Globus pallidus (tissue), 1 donor: ENCODE results near the gene CCDC88B.

Experiments used
- DNase-seq: peaks from one replicate; pipeline ENCODE4 v3.0.0-alpha.2; 2015; ENCODE audit warnings: low spot score

CCDC88B gene

DNA sequence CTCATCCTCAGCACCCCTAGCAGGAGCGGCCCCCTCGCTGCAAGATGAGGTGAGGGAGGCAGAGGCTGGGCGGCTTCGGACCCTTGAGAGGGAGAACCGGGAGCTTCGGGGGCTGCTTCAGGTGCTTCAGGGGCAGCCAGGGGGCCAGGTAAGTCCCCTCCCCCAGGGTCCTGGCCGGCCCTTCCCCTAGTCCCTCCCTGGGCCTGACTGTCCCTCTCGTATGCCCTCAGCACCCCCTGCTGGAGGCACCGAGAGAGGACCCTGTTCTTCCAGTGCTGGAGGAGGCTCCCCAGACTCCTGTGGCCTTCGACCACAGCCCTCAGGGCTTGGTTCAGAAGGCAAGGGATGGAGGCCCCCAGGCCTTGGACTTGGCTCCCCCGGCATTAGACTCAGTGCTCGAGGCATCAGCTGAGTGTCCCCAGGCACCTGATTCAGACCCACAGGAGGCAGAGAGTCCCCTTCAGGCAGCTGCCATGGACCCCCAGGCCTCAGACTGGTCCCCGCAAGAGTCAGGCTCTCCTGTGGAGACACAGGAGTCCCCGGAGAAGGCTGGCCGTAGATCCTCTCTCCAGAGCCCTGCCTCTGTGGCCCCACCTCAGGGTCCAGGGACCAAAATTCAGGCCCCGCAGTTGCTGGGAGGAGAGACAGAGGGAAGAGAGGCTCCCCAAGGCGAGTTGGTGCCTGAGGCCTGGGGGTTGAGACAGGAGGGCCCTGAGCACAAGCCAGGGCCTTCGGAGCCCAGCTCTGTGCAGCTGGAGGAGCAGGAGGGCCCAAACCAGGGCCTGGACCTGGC, 4.0 kb downstream of the CCDC88B start:
- no peak for DNase-seq

DNA sequence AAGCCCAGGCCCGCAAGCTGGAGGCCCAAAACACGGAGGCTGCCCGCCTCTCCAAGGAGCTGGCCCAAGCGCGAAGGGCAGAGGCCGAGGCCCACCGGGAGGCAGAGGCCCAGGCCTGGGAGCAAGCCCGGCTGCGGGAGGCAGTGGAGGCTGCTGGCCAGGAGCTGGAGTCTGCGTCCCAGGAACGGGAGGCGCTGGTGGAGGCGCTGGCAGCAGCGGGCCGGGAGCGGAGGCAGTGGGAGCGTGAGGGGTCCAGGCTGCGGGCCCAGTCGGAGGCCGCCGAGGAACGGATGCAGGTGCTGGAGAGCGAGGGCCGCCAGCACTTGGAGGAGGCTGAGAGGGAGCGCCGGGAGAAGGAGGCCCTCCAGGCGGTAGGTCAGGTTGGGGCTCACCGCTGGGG, 4.8 kb downstream of the CCDC88B start:
- DNase-seq, result no peak

DNA sequence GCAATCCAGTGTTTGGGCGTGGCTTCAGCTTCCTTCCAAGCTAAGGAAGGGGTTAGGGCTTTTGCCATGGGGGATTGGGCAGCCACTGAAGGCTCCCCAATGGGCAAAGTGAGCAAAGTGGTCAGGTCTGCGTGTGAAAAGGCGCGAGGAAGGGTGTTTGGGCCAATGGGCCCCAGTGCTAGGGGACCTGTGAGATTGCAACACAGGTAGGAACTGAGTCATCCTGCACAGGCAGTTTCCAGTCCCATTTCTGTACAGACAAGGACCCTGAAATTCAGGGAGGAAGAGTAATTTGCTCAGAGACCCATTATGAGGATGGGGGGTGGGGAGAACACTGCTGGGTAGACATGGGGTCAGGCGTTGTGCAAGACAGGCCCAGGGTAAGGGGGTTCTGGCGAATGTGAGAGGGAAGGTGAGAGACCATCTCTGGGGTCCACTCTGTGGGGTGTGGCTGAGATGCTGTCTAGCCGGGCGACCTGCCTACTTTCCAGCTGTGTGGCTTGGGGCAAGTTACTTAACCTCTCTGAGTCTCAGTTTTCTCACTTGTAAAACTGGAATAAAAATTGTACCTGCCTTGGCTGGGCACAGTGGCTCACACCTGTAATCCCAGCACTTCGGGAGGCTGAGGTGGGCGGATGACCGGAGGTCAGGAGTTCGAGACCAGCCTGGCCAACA, 7.3 kb downstream of the CCDC88B start:
- no peak for DNase-seq

DNA sequence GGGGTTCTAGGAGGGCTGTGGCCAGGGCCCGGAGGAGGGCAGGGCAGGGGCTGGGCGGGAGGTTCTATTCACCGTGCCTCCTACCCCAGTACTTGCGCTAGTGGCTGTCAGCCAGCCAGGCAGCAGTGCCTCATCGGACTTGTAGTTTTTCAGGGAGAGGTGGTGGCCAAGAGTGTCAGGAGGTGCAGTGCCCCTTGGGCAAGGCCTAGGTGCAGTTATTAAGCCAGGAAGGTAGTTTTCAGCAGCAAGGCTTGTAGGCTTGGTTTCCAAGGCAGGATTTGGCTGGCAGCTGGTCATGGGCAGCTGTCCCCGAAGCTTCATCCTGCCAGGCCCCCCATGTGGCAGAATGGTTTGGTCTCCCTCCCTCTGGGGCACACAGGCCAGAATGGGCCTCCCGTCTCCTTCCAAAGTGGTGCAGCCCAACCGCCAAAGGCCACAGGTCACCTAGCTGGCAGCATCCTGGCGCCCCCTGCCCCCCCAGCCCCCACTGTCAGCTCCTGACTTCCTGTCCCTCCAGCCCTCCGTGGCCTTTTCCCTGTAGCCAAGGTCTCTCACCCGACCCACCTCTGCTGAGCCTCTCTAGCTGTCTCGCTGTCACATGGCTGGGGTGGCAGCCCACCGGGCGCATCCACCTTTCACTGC, 8.5 kb downstream of the CCDC88B start:
- no peak for DNase-seq

DNA sequence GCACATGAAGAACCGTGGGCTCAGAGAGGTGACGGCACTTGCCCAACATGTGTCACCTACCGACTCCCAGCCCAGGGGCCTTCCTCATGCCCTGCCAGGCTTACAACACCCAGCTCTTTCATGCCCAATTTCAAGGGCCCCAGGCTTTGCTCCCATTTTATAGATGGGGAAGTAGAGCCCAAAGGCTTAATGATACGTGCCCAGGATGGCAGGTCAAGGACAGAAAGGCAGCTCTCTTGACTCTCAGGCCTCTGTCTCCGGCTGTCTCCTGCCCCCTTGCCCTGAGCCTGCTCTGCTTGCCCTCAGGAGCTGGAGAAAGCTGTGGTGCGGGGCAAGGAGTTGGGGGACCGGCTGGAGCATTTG, 9.0 kb downstream of the CCDC88B start:
- no peak for DNase-seq

DNA sequence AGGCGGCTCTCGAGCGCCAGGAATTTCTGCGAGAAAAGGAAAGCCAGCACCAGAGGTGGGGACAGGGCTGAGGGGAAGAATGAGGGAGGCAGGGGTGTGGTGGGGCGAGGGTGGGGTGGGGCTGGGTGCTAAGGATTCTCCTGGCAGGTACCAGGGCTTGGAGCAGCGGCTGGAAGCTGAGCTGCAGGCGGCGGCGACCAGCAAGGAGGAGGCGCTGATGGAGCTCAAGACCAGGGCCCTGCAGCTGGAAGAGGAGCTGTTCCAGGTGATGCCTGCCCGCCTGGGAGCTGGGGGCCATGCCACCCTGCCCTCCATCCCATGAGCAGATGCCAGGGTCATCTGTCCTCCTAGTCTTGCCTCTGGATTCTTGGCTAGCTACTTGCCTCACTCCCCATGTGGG, 9.4 kb downstream of the CCDC88B start:
- DNase-seq, result no peak

DNA sequence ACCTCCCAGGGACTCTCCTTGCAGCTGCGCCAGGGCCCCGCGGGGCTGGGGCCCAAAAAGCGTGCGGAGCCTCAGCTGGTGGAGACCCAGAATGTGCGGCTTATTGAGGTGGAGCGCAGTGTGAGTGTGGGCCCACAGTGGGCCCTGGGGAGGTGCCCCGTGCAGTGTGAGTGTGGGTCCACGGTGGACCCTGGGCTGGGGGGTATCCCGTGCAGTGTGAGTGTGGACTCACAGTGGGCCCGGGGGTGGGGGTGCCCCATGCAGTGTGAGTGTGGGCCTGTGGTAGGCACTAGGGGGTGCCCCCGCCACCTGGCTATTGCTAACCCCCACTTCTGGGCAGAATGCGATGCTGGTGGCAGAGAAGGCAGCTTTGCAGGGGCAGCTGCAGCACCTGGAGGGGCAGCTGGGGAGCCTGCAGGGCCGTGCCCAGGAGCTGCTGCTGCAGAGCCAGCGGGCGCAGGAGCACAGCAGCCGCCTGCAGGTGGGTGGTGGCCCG, 11.2 kb downstream of the CCDC88B start:
- DNase-seq, result no peak

DNA sequence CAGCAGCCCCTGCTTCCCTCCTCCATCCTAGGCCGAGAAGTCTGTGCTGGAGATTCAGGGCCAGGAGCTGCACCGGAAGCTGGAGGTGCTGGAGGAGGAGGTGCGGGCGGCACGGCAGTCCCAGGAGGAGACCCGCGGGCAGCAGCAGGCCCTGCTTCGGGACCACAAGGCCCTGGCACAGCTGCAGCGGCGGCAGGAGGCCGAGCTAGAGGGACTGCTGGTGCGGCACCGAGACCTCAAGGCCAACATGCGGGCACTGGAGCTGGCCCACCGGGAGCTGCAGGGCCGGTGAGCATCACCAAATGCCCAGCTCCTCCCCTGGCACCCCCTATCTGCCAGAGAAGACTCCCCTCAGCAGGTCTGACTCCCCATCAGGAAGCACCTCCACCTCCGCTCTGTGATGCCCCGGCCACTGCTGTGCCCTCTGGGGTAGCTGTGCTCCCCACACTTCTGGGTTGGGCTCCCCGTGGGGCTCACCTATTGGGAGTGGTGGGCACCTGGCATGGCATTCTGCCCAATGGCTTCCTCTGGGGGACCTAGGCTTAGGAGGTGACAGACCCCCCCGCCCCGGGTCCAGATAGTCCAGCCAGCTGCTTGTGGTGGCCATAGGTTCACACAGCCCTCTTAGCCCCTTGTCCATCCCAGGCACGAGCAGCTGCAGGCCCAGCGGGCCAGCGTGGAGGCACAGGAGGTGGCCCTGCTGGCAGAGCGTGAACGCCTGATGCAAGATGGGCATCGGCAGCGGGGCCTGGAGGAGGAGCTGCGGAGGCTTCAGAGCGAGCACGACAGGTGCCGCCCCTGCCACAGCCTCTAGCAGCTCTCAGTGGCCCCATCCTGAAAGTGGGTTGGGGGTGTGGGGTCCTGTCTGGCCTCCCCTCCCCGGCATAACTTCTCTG, 12.3 kb downstream of the CCDC88B start:
- DNase-seq, result no peak

DNA sequence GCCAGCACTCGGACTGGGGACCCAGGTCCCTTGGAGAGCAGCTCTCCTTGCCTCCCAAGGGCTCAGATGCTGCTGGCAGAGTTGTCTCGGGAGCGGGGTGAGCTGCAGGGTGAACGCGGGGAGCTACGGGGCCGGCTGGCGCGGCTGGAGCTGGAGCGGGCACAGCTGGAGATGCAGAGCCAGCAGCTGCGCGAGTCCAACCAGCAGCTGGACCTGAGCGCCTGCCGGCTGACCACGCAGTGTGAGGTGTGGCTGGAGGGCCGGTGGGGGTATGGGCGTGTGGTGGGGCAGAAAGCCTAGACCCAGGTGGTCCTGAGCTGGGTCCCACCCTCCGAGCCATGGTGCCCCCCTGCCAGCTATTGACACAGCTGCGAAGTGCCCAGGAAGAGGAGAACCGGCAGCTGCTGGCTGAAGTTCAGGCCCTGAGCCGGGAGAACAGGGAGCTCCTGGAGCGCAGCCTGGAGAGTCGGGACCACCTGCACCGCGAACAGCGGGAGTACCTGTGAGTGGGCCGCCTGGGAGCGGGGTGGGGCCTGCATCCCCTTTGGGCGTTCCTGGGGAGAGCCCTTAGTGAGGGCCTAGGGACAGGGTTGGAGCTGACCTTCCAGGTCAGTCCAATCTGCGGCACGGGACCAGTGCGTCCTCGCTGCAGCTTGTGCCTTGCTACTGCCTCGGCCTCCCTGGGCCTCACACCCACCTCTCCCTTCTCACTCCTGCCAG, 13.2 kb downstream of the CCDC88B start:
- no peak for DNase-seq

DNA sequence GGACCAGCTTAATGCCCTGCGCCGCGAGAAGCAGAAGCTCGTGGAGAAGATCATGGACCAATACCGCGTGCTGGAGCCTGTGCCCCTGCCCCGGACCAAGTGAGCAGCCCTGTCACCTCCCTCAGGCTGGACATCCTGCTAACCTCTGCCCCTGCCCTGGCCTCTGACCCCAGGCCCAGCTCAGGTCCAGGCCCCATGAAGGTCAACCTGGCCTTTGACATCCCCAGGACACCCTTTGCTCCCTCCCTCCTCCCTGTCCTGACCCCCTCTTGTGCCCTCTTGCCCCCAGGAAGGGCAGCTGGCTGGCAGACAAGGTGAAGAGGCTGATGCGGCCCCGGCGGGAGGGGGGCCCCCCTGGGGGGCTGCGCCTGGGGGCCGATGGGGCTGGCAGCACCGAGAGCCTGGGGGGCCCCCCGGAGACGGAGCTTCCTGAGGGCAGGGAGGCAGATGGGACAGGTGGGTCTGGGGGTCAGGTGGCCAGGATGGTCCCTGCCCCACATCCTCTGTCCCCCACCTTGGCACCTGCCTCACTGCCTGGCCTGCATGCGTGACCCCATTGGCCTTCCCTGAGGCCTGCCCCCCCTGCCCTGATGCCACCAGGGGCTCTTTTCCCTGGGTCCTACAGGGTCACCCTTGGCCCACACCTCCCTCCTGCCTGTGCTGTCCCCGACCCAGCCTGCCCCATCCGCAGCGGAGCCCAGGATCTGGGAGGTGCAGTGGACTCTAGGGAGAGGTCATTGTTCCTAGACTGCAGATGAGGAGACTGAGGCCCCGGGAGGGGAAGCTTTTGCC, 13.9 kb downstream of the CCDC88B start:
- DNase-seq, result no peak

DNA sequence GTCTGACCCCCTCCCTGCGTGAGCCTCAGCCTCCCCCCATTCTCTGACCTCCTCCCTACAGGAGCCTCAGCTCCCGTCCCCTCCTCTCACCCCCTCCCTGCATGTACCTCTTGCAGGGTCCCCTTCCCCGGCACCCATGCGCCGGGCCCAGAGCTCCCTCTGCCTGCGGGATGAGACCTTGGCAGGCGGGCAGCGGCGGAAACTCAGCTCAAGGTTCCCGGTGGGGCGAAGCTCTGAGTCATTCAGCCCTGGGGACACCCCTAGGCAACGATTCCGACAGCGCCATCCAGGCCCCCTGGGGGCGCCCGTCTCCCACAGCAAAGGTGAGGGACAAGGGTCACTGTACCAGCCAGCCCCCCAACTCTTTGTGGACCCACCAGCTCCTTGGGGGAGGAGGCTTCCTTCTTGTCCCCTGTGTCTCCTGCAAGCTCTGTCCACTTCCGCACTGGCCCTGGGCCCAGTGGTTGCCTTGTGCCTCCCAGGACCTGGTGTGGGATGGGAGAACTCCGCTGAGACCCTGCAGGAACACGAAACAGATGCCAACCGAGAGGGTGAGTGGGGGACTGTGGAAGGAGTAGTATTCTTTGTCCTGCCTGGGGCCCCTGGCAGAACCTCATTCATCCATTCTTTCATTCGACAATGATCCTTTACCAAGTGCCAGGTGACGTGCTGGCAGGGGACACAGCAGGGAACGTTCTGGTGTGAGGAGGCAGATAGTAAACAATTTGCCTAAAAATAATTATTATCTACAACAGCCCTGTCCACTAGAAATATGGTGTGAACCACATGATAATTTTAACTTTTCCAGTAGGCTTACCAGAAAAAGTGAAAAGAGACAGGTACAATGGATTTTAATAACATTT, 15.3 kb downstream of the CCDC88B start:
- peak; percentile 68 for DNase-seq

DNA sequence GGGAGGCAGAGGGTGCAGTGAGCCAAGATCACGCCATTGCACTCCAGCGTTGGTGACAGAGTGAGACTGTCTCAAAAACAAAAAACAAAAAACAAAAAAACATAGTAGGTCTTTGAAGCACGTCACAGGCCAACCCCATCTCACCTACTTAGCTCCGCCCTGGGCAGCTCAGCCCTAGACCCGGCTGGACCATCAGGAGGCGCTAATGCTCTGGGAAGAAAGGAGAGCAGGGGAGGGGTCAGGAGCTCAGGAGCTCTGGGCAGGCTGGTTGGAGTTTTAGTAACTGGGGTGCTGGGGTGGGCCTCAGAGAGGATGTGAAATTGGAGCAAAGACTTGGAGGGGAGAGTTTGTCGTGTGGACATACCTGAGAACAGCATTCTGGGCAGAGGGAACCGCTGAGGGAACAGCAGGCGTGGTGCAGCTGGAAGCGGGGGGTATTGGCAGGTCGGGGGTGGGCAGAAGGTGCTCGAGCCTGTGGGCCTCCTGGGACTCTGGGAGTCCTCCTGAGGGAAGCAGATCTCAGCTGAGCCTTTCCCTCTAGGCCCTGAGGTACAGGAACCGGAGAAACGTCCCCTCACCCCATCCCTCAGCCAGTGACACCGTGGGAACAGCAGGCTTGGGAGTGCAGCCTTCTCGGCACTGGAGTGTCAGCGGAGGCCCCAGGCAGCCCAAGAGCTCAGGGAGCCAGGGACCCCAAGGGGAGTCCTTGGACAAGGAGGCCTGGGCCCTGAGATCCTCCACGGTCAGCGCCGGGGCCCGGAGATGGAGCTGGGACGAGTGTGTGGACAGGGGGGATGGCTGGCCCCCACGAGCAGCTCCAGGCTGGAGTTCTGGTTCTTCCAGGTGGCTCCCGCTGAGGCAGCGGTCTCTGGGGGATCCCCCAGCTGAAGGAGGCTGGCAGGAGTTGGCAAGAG, 16.8 kb downstream of the CCDC88B start:
- no peak for DNase-seq

DNA sequence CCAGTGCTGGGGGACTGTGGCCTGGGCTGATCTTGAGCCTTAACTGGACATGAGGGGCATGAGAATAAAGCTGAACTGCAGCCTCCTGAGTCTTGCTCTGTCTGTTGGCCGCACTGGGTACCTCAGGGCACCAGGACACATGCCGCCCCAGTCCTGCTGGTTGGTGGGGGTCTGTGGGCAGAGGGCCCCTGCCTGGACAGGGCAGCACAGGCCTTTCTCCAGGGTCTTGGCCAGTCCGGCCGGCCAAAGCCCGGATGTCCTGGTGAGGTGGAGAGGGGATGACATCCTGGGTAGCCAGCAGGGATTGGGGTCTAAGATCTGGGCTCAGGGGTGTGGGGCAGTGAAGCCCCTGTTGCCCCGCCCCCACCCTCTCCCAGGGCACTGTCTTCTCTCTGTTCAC, 17.4 kb downstream of the CCDC88B start:
- DNase-seq, result no peak

DNA sequence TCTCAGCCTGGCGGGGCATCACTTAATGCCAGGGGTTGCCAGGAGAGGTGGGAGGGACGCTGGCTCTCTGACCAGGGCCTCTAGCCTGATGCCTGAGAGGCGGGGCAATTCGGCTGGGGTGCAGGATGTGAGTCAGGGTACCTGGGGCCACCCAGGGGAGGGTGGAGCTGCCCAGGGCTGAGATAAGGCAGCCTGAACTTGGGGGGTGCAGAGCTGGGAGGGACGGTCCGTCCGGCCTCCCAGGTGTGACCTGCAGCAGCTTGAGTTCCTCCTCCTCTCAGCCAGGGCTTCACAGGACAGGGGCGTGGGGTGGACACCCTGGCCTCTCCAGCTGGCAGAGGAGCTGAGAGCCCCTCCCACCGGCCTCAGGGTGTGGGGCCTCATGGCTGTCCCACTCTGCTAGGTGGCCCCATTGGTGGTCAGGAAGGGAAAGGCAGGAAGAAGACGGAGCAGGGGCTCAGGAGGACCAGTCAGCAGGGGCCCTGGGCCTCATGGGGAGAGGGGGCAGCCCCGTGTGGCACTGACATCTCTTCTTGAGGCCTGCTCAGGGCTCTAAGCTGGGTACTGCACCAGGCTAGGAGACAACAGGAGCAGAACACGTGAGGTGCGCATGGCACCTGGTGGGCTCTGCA, 18.0 kb downstream of the CCDC88B start:
- DNase-seq, result no peak

DNA sequence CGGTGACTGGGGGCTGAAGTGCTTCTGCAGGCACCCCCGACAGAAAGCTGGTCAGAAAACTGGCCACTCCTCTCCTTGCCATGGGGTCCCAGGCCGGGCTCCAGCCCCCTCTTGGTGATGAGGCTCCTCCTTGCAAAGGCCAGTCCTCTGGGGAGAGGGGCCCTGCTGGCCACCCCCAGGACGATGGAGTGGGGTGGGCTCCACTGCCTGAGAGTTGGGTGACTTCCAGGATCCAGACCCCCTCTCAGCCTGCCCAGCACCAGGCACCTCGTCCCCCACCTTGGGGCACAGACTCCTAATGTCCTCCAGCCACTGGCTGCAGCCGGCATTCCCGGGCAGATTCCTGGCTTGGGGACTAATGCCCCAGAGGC, 18.5 kb downstream of the CCDC88B start:
- DNase-seq, result no peak

DNA sequence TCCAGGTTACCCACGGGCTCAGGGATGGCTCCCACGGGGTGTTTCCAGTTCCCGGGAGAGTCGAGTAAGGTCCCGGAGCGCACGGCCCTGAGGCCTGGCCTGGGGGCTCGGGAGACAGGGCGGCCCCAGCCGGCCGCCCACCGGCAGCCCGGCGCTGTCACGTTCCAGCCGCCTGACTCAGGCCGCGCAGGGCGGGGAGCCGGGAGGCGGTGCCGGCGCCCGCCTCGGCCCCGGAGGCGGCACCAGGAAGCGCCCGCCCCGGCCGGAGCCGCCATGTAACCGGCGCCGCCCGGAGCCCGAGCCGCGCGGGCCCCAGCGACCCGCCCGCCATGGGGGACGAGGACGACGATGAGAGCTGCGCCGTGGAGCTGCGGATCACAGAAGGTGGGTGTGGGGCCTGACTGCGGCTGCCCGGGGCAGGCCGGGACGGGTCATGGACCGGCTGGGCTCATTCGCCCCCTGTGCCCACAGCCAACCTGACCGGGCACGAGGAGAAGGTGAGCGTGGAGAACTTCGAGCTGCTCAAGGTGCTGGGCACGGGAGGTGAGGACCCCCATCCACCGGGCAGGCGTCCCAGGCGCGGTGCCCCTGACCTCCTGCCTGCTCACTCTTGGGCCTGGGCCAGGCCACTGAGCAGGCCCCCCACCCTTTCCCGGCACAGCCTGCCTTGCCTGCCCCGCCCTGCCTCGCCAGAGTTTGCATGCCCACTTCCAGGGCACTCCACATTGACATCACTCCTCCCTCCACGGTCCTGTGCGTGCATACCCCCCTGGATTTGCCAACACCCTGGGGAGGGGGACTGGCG, 19.1 kb downstream of the CCDC88B start, which contains the start of gene RPS6KA4:
Gene RPS6KA4, plus strand, starts transcription at position 256 of the 805 bp plus-strand sequence. Its CDS starts 74 bp downstream, at position 330.
- DNase-seq, result peak; percentile 68
